SK-N-SH (cell line): Measurements from ENCODE around the gene ZFAND2A. TPM values are rescaled to one million over a fixed set of nuclear protein-coding genes. Genes with fewer than 3 reads are reported as not detected.
"Not testable (repeated sequence)": the region's sequence is repeated elsewhere in the genome, so short reads cannot be mapped to it uniquely, and the experiment has no call there.

Source experiments
- CTCF ChIA-PET: fragments of 300-600, 350-600 bp; formaldehyde crosslinking; extraction: SDS; loops from one replicate; lab custom pipeline; 2021; lab: Yijun Ruan, JAX
- POLR2A ChIA-PET: fragments of 350-600 bp; sonication (Branson Sonifier 250); formaldehyde crosslinking; extraction: SDS; loops from one replicate; lab custom pipeline; 2020; ENCODE audit warnings: antibody characterized with exemption, inconsistent platforms; lab: Yijun Ruan, JAX
- DNase-seq: peaks from one replicate; pipeline ENCODE4 v3.0.0; 2012
- H2AFZ ChIP-seq: fragments of 200-600 bp; sonication (generic); 2 replicates; pipeline ENCODE4 v1.8.1; 2016; ENCODE audit warnings: antibody characterized with exemption, mild to moderate bottlenecking, low read depth
- H3F3A ChIP-seq: fragments of 200-600 bp; sonication (generic); replicated peaks from 2 replicates; pipeline ENCODE3; 2016; ENCODE audit warnings: antibody characterized with exemption, mild to moderate bottlenecking; ENCODE audit not compliant: insufficient read depth
- H3K27ac ChIP-seq, 2 experiments: fragments of 200-500 bp in 1 of 2; fragments of 200-600 bp in 1 of 2; sonication (Bioruptor generic) in 1 of 2; sonication (generic), shearing (Covaris generic) in 1 of 2; 2 replicates each; pipeline versions ENCODE4 v1.5.1 to v1.6.1; 2014 to 2016; ENCODE audit warnings: low read depth in 2 of 2, inconsistent platforms in 1 of 2, low read length in 1 of 2, mild to moderate bottlenecking in 1 of 2, mixed read lengths in 1 of 2
- H3K27me3 ChIP-seq: fragments of 200-600 bp; sonication (generic), shearing (Covaris generic); 2 replicates; pipeline ENCODE4 v1.6.1; 2016; ENCODE audit warnings: mixed run types; ENCODE audit not compliant: insufficient read depth
- H3K36me3 ChIP-seq, 2 experiments: fragments of 200-500 bp in 1 of 2; fragments of 200-600 bp in 1 of 2; sonication (Bioruptor generic) in 1 of 2; sonication (generic) in 1 of 2; replicated peaks in 1 of 2; 2 replicates each; pipeline versions ENCODE3 to v1.5.1; 2014 to 2016; ENCODE audit warnings: low read length in 1 of 2, mild to moderate bottlenecking in 1 of 2; ENCODE audit not compliant: insufficient read depth in 2 of 2, control insufficient read depth in 1 of 2
- H3K4me1 ChIP-seq, 2 experiments: fragments of 200-500 bp in 1 of 2; fragments of 200-600 bp in 1 of 2; sonication (Bioruptor generic) in 1 of 2; sonication (generic), shearing (Covaris generic) in 1 of 2; 2 replicates each; pipeline versions ENCODE4 v1.5.1 to v1.6.1; 2014 to 2016; ENCODE audit warnings: low read depth in 1 of 2, low read length in 1 of 2, mixed run types in 1 of 2; ENCODE audit not compliant: insufficient read depth in 2 of 2, control insufficient read depth in 1 of 2
- H3K4me2 ChIP-seq: fragments of 200-600 bp; sonication (generic), shearing (Covaris generic); 2 replicates; pipeline ENCODE4 v1.6.1; 2017; ENCODE audit warnings: mixed run types
- H3K4me3 ChIP-seq, 2 experiments: fragments of 200-500 bp in 1 of 2; fragments of 200-600 bp in 1 of 2; sonication (Bioruptor generic) in 1 of 2; sonication (generic), shearing (Covaris generic) in 1 of 2; 2 replicates each; pipeline versions ENCODE4 v1.5.1 to v1.8.1; 2014 to 2016; ENCODE audit warnings: low read depth in 2 of 2, inconsistent platforms in 1 of 2, low read length in 1 of 2, mild to moderate bottlenecking in 1 of 2, mixed read lengths in 1 of 2, moderate library complexity in 1 of 2
- H3K79me2 ChIP-seq: fragments of 200-600 bp; sonication (generic); 2 replicates; pipeline ENCODE4 v1.8.1; 2017; ENCODE audit warnings: mild to moderate bottlenecking; ENCODE audit not compliant: insufficient read depth
- H3K9ac ChIP-seq: fragments of 200-600 bp; sonication (generic); 2 replicates; pipeline ENCODE4 v1.6.1; 2017; ENCODE audit warnings: mixed run types
- H3K9me2 ChIP-seq: fragments of 200-600 bp; sonication (generic); 2 replicates; pipeline ENCODE4 v1.6.1; 2017; ENCODE audit warnings: mixed run types
- H3K9me3 ChIP-seq: fragments of 200-600 bp; sonication (generic); 2 replicates; pipeline ENCODE4 v1.6.1; 2017; ENCODE audit warnings: mixed run types, mild to moderate bottlenecking, moderate library complexity
- H4K20me1 ChIP-seq: fragments of 200-600 bp; sonication (generic); 2 replicates; pipeline ENCODE4 v1.6.1; 2017; ENCODE audit warnings: mild to moderate bottlenecking, mixed run types; ENCODE audit not compliant: insufficient read depth
- CTCF ChIP-seq: fragments of 200-600 bp; sonication (generic); IDR thresholded peaks from 2 replicates; pipeline ENCODE4 v1.6.1; 2017; ENCODE audit warnings: antibody characterized with exemption, mild to moderate bottlenecking, moderate library complexity
- ELF1 ChIP-seq: IDR thresholded peaks from 2 replicates; pipeline ENCODE4 v1.4.0; 2012
- EP300 ChIP-seq, 2 experiments: IDR thresholded peaks; 2 replicates each; pipeline versions ENCODE4 v1.4.0 to v1.6.1; 2012; ENCODE audit warnings: borderline replicate concordance in 1 of 2, low read depth in 1 of 2, low read length in 1 of 2
- EZH2phosphoT487 ChIP-seq: fragments of 200-600 bp; sonication (generic); IDR thresholded peaks from 2 replicates; pipeline ENCODE4 v1.6.1; 2017; ENCODE audit warnings: low read depth, mixed run types, mild to moderate bottlenecking, antibody characterized with exemption, moderate library complexity, borderline replicate concordance
- FOXJ3 ChIP-seq: sonication (generic); formaldehyde crosslinking; IDR thresholded peaks from 2 replicates; pipeline ENCODE4 v1.5.1; 2020; ENCODE audit warnings: mild to moderate bottlenecking, missing genetic modification reagents
- GATA2 ChIP-seq: sonication (generic); formaldehyde crosslinking; IDR thresholded peaks from 2 replicates; pipeline ENCODE4 v1.5.0; 2020; ENCODE audit warnings: mild to moderate bottlenecking, missing genetic modification reagents
- MEF2A ChIP-seq: IDR thresholded peaks from 2 replicates; pipeline ENCODE4 v1.4.0; 2012; ENCODE audit warnings: low read depth, borderline replicate concordance
- NRF1 ChIP-seq: IDR thresholded peaks from 2 replicates; pipeline ENCODE4 v1.6.1; 2012; ENCODE audit warnings: low read depth, mild to moderate bottlenecking, low read length
- POLR2AphosphoS5 ChIP-seq: IDR thresholded peaks from 2 replicates; pipeline ENCODE4 v1.6.1; 2012; ENCODE audit warnings: low read depth, low read length
- RCOR1 ChIP-seq: fragments of 150-350 bp; IDR thresholded peaks from 2 replicates; pipeline ENCODE4 v1.6.1; 2017; ENCODE audit warnings: antibody characterized with exemption, low read length
- RFX5 ChIP-seq: IDR thresholded peaks from 2 replicates; pipeline ENCODE4 v1.6.1; 2012; ENCODE audit warnings: mild to moderate bottlenecking, improper control_type of control experiment, low read length
- TAF1 ChIP-seq: IDR thresholded peaks from 2 replicates; pipeline ENCODE4 v1.6.1; 2012; ENCODE audit warnings: low read depth, mild to moderate bottlenecking, low read length, moderate library complexity, borderline replicate concordance
- YY1 ChIP-seq: IDR thresholded peaks from 2 replicates; pipeline ENCODE4 v1.4.0; 2012; ENCODE audit warnings: low read depth, mild to moderate bottlenecking
- ZBTB33 ChIP-seq: IDR thresholded peaks from 2 replicates; pipeline ENCODE4 v1.4.0; 2012; ENCODE audit warnings: low read depth, borderline replicate concordance
- WGBS: methylation state at CpG from one replicate; pipeline ENCODE4 v1.1.6; 2017; ENCODE audit warnings: low lambda C conversion rate; 5-methylcytosine and 5-hydroxymethylcytosine counted together
- polyA plus RNA-seq, 3 experiments: library from polyadenylated mRNA; depleted of rRNA; stranded (reverse); fragments of >200 nt; gene quantifications; 2 replicates each; pipeline ENCODE4 v1.2.3, GENCODE V29; 2012
- TF ChIP-seq, protein P1 (sequence below): IDR thresholded peaks from 2 replicates; pipeline ENCODE4 v1.4.0; 2012; ENCODE audit warnings: low read depth, borderline replicate concordance
- TF ChIP-seq, protein P2 (sequence below): IDR thresholded peaks from 2 replicates; pipeline ENCODE4; 2012
- TF ChIP-seq, protein P3 (sequence below): IDR thresholded peaks from 2 replicates; pipeline ENCODE4 v1.4.0; 2012; ENCODE audit warnings: low read depth

Gene ZFAND2A
- polyA plus RNA-seq, 1 of the 3 experiments (the other 2 are of a cell fraction) = 38.9 TPM

GRCh38 chr7:1160670-1161021 is 650 bp upstream of the ZFAND2A start:
- Histone ChIP-seq H3K4me2 (peak overlapping the region; percentile 96), H3K27ac (peak overlapping the region; percentile 81 to 94), H3K4me1 (peaks cover 14 to 16% of the 10 kb centered on the region in 2 experiments), H3K4me3 (peak overlapping the region; percentile 91 to 97), H3F3A (peaks cover 3% of the 10 kb centered on the region), H3K9me3 (no peaks in the 10 kb centered on the region), H3K79me2 (peaks cover 56% of the 10 kb centered on the region), H2AFZ (peak overlapping the region; percentile 63), H3K9ac (peak overlapping the region; percentile 93), H3K27me3 (no peaks in the 10 kb centered on the region), H4K20me1 (no peaks in the 10 kb centered on the region; the same call in 1 of the 2 replicates), H3K9me2 (no peaks in the 10 kb centered on the region), H3K36me3 (peaks cover 32 to 39% of the 10 kb centered on the region in 2 experiments)
- 11% methylated on average over 16 of the region's 19 CpGs for WGBS
- POLR2A ChIA-PET = interaction anchor here (0.6 kb wide), 1 partner anchor 9 kb away, joined by 3 read pairs; no protein-coding TSS in a partner anchor
- TF ChIP-seq POLR2AphosphoS5 (no peak), ELF1 (no peak), NRF1 (no peak), RFX5 (no peak; the same call in 1 of the 2 replicates), GATA2 (CRISPR knock-in tag) (no peak), EZH2phosphoT487 (no peak), CTCF (no peak), ZBTB33 (no peak), EP300 (IDR thresholded peaks at IDR 0.05; ENCODE audit: borderline replicate concordance in 1 of 2, low read depth in 1 of 2, low read length in 1 of 2) (no peak), TAF1 (no peak), FOXJ3 (CRISPR knock-in tag) (no peak), RCOR1 (no peak), YY1 (no peak), MEF2A (no peak)
- TF ChIP-seq, protein P1, sequence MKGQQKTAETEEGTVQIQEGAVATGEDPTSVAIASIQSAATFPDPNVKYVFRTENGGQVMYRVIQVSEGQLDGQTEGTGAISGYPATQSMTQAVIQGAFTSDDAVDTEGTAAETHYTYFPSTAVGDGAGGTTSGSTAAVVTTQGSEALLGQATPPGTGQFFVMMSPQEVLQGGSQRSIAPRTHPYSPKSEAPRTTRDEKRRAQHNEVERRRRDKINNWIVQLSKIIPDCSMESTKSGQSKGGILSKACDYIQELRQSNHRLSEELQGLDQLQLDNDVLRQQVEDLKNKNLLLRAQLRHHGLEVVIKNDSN = no peak
- TF ChIP-seq, protein P2, sequence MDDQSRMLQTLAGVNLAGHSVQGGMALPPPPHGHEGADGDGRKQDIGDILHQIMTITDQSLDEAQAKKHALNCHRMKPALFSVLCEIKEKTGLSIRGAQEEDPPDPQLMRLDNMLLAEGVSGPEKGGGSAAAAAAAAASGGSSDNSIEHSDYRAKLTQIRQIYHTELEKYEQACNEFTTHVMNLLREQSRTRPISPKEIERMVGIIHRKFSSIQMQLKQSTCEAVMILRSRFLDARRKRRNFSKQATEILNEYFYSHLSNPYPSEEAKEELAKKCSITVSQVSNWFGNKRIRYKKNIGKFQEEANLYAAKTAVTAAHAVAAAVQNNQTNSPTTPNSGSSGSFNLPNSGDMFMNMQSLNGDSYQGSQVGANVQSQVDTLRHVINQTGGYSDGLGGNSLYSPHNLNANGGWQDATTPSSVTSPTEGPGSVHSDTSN = no peak
- TF ChIP-seq, protein P3, sequence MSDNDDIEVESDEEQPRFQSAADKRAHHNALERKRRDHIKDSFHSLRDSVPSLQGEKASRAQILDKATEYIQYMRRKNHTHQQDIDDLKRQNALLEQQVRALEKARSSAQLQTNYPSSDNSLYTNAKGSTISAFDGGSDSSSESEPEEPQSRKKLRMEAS = no peak
- CTCF ChIA-PET = interaction anchor here (0.8 to 3.2 kb wide), 11 partner anchors 10 to 272 kb away, joined by 3 to 22 read pairs (median 5); no protein-coding TSS in a partner anchor
- DNase-seq = peak; percentile 81

DNA sequence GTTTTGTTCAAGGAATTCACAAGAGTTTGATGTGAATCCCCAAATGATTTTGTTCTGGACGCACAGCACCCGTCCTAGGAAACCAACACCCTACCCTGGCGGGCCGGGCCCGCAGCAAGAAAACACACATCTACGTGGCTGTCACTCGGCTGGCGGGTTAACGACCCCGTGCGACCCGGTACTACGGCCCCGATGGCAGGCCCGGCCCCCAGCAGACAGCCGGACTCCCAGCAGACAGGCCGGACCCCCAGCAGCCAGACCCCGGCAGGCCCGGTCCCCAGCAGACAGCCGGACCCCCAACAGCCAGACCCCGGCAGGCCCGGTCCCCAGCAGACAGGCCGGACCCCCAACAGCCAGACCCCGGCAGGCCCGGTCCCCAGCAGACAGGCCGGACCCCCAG is 765 bp downstream of the ZFAND2A start:
- Histone ChIP-seq H3K79me2 (peaks cover 70% of the 10 kb centered on the region), H3K4me3 (peak overlapping the region; percentile 80 to 91), H3K4me1 (peaks cover 14 to 16% of the 10 kb centered on the region in 2 experiments), H3K9ac (peak overlapping the region; percentile 79), H3K36me3 (peaks cover 41 to 43% of the 10 kb centered on the region in 2 experiments), H3K4me2 (peak overlapping the region; percentile 78)
- DNase-seq, H3K27ac ChIP-seq, H3K27me3 ChIP-seq, H2AFZ ChIP-seq, H3F3A ChIP-seq, H3K9me3 ChIP-seq, H4K20me1 ChIP-seq, H3K9me2 ChIP-seq: not testable (repeated sequence)
- POLR2A ChIA-PET = interaction anchor here (0.9 kb wide), 1 partner anchor 21 kb away, joined by 3 read pairs; no protein-coding TSS in a partner anchor
- CTCF ChIA-PET = interaction anchor here (0.6 to 6.6 kb wide), 8 partner anchors 16 to 167 kb away, joined by 3 to 54 read pairs (median 8); no protein-coding TSS in a partner anchor
- 0% methylated on average over 14 of the region's 26 CpGs for WGBS
